Ramos (cell line): ENCODE data around the gene GMPPA.

Experiments
- in situ Hi-C: fragments of 300-500 bp; cut with MboI; formaldehyde crosslinking; loops from one replicate; pipeline ENCODE4 v1.14.3; 2022; ENCODE audit warnings: low sequenced_read_pairs; ENCODE audit not compliant: unreplicated experiment

GMPPA gene

DNA sequence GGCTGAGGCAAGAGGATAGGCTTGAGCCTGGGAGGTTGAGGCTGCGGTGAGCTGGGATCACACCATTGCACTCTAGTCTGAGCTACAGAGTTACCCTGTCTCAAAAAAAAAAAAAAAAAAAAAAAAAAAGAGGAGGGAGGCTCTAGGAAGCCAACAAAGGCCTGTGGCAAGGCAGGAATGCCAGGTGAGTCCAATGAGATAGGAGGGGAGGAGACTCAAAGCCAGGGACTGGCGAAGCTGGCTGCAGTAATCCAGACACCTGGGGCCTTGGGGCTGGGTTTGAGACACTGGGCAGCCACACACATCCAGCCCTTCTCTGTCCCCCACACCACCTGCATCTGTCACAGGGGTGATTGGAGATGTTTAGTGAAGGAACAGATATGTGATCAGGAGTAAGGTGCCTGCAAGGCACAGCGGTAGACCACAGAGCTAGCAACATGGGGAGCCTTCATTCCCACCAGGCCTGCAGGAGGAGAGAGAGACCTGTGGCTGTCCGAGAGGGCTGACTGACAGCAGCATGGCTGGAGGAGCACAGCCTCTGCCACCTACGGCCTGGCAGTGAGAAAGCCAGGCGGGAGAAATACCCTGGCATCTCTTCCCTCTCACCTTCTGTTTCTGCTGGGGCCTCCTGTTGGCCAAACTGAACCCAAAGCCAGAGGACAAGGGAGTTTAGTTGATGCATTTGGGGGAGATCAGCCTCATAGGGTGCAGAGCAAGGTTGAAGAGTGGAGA, 35.4 kb downstream of the GMPPA start:
- in situ Hi-C loops = loop anchor here (5.0 to 10.0 kb wide), 2 partner anchors 108 to 129 kb away; no protein-coding TSS in a partner anchor

DNA sequence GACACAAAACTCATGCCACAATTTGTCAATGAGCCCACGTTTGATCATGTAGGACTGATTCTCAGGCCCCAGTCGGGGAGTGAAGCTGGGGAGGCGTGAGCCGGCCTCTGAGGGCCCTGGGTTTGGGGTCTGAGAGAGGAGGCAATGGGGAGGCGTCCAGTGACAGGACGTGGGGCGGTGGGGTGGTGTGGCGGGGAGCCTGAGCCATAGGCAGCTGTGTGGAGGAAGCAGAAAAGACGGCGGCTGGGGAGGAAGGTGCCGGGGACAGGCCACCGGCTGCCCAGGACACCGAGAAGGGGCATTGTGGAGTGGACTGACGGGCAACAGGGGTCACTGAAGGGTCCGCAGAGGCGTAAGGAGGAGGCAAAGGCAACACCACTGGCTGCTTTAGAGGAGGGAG, 37.7 kb downstream of the GMPPA start:
- in situ Hi-C loops = loop anchor here (10.0 kb wide), 1 partner anchor 132 kb away; no protein-coding TSS in a partner anchor

DNA sequence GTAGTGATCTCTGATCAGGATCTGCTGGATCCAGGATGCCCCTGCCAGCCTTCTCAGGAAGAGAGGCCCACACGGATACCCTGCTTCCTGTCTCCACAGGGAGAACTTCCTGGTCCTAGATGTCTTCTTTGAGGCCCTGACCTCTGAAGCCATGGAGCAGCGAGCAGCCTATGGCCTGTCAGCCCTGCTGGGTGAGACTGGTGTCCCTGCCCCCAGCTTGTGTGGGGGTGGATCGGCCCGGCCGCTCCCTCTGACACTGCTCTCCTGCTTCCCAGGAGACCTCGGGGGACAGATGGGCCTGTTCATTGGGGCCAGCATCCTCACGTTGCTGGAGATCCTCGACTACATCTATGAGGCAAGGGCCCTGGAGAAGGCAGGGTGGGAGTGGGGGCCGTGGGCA, 38.3 kb downstream of the GMPPA start:
- in situ Hi-C loops = loop anchor here (10.0 kb wide), 1 partner anchor 132 kb away; no protein-coding TSS in a partner anchor

DNA sequence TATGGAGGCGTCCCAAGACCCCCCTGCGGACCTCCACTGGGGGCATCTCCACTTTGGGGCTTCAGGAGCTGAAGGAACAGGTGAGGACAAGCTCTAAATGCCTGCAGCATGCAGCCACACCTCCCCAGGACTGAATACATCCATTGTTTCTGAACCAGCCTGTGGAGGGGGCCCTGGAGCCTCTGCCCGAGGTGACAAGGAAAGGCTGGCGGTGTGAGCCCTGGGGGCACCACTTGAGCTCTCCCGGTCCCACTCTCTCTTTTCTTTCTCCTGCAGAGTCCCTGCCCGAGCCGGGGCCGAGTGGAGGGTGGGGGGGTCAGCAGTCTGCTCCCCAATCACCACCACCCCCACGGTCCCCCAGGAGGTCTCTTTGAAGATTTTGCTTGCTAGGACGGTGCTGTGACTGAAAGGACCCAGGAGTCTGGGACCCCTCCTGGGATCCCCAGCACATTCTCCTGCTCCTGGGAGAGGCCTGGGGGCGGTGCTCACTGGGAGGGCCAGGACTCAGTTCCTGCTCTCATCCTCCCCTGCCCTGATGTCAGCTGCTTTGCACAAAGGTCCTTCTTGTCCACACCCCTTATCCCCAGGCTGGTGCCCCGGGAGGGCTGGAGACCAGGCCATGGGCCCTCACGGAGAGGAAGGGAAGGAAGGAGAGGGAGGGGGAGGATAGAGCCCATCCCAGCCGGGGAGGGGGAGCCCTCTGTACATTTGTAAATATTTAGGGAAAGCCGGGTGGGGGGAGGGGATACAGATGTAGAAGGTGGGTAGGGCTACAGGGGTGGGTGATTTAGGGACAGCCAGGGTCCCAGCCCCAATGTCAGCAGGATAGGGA, 39.2 kb downstream of the GMPPA start:
- in situ Hi-C loops = loop anchor here (10.0 kb wide), 1 partner anchor 133 kb away; no protein-coding TSS in a partner anchor

DNA sequence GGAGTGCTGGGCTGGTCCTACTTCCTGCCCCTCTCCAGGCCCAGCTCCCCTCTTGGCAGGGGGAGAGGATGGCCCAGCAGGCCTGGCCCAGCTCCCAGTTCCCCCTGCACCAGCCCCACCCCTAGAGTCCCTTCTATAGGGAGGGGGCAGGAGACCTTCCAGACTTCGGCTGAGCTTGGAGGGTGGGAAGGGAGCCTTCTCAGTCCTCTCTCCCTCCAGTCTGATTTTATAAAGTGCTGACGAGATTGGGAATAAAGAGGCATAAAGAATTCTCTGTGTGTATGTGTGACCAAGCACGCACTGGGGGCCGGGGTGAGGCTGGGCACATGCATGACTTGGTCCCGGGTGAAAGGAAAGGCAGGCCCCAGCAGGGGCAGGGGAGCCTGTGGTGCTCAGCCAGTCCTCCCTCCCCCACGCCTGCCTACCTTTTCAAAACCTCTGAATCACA, 39.8 kb downstream of the GMPPA start:
- in situ Hi-C loops = loop anchor here (10.0 kb wide), 1 partner anchor 134 kb away; no protein-coding TSS in a partner anchor

DNA sequence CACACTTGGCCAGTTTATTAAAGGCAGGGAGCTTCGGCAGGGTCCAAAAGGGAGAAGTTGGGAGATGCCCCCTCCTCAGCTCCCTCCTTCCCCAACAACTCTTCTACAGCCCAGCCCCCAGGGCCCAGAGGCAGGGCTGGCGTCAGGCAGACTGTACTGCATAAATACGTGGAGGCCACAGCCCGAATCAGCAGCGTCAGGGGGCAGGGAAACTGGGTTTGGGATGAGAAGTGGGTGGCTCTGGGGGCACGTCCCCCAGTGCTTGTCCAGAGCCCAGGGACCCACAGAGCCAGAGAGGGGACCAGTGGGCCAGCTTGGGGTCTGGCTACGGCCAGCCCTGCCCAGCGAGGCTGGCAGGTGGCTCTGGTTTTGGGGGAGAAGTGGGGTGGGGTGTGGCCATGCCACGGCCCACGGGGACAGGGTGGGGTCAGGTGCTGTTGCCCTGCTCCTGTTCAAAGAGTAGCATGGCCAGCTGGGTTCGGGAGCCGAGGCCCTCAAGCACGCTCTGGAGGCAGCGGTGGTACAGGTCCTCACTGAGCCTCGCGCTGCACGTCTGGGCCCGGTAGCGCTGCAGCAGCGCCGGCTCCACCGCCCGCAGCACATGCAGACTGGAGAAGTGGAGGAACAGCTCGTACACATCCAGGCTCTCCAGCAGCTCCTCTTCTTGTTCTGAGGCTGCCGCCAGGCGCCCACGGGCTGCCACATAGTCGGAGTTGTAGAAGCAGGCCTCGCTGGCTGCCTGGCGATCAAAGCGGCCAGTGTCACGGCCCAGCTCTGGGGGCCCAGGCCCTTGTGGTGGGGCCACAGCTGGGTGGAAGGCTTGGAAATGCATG, 40.5 kb downstream of the GMPPA start:
- in situ Hi-C loops = loop anchor here (10.0 kb wide), 1 partner anchor 134 kb away; no protein-coding TSS in a partner anchor

DNA sequence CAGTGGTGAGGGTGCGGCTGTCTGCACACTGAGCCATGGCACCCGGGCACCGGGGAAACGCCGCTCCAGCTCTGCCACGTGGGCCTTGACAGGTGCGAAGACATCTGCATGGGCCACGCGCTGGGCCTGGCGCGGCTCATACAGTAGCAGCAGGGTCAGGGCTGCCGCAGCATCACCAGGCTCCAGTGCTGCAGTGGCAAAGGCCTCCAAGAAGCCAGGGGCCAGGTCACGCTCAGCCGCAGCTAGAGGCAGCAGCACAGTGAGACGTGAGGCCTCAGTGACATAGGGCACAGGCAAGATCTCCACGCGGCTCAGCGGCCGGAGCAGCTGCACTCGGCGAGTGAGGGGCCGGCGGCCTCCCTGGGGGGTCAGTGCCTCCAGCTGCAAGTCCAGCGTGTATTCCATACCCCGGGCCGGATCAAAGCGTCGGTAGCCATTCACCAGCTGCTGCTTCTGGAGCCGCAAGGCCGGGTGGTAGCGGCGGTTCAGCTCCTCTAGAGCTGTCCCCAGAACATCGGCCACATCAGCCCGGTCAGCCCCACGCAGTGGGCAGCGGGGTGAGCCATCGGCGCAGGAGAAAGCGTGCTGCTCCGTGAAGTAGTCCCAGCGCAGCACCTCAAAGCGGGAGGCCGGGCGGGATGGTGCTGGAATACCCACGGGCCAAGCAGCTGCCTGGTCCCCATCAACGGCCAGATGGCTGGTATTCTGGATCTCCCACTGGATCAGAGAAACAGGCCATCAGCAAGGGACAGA, 41.4 kb downstream of the GMPPA start:
- in situ Hi-C loops = loop anchor here (10.0 kb wide), 1 partner anchor 135 kb away; no protein-coding TSS in a partner anchor

DNA sequence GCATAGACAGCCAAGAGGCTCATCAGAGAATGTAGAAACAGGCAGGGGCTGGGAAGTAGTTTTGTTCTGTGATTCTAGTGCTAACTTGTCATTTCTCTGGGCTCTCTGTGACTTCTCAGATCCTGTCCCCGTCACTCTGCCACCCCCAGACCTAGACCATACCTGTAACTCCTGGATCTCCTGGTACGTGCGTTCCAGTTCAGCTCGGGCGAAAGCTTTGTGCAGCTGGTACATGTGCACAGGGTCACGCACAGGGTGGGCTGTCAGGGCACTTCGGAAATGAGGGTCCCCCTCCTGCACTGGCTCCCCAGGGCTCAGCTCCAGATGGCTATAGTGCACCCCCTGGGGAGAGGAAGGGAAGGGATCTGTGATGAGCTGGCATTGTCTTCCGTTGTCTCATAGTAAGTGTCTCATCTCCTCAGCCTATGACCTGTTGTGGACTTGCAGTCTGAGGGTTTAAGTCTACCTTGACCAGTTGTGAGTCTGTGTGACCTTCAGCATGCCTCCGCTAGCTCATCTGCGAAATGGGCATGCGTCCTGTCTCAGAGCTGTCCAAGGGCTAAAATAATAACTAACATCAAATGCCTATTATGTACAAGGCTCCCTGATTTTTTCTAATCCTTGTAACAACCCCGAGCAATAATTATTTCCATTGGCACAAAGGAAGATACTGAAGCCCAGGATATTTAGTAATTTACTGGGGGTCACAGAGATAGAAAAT, 42.3 kb downstream of the GMPPA start:
- in situ Hi-C loops = no loop called here

DNA sequence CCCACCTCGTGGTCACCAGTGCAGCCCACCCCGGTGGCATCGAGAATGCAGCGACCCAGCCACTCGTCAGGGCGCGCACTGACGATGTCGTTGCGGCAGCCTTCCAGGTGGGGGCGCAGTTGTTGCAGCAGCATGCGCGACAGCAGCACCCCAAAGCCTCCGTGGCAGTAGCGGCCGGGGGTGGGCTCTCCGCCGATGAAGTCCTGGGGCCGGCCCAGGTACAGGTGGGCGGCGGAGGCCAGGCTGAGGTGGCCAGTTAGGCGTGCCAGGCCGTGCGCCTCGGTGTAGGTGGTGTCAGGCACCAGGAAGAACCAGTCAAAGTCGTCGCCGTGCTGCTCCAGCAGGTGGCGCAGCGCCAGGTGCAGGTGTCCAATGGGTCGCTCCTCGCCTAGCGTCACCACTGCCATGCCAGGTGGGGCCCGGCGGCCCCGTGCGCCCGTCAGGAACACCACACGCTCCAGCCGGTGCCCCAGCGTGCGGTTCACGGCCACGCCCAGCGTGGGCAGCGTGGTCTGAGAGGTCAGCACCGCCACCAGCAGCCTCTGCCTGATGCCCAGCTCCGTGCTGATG, 43.0 kb downstream of the GMPPA start:
- in situ Hi-C loops = no loop called here

DNA sequence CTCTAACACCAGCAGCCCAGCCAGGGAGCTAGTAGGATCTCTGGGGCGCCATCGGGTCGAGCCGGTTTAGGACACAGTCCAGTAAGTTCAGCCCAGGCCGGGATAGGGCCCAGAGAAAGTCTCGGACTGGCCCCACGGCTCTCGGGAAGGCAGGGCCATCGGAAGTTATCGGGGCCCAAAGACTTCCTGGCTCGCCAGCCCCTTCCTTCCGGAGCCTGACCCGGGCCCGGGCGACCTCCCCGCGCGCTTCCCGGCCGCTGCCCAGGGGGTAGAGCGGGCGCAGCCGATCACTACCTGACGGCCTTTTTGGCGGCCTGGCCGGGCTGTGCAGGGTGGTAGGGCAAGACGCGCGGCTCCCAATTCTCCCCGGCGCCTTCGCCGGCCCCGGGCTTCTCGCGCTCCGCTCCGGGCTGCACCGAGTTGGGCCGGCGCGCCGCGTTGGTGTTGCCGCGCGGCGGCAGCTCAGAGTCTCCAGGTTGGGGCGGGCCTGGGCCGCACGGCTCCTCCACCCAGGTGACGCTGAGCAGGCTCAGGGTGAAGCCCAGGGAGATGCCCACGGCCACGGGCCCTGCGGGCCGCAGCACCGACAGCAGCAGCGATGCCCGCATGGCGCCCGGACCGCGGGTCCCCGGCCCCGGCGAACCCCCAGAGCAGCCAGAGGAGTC, 44.4 kb downstream of the GMPPA start:
- in situ Hi-C loops = no loop called here

DNA sequence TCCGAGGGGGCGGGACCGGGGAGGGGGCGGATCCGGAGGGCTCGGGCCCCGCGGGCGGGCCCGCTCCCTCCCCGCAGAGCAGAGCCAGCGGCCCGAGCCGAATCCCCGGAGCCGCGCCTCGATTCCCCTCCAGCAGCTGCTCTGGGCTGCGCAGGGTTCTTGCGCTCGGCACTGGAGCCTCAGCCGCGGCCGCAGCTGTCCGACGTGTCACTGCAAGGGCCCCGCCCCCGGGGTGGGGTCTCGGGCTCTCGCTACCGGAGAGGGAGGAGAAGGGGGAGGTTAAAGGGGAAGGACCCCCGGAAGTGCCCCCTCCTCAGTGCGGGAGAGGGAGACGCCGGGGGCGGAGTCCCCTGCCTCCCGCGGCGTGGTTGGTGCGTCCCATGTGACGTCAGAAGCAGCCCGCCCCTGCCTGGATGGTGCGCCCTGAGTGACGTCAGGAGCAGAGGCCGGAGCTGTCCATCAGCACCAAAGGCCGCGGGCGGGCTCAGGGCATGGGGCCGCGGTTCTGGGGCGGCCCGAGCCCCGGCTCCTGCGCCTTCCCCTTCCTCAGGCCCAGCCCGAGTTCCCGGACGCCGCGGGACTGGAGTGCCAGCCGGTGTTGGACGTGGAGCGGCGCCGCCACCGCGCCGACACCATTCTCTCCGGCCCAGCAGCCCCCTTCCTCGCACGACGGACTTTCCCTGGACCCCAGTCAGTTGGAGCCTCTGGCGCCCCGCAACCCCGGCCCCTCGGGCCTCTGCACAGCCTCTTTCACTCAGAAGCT, 45.1 kb downstream of the GMPPA start, which contains the start of the genes CHPF and TMEM198:
Gene CHPF (minus strand): TSS at position 214 of the 763 bp plus-strand sequence. CDS start 271 bp downstream, outside the sequence.
Gene TMEM198 (plus strand): TSS at position 433 of the 763 bp plus-strand sequence. CDS start 700 bp downstream, outside the sequence.
- in situ Hi-C loops = no loop called here

DNA sequence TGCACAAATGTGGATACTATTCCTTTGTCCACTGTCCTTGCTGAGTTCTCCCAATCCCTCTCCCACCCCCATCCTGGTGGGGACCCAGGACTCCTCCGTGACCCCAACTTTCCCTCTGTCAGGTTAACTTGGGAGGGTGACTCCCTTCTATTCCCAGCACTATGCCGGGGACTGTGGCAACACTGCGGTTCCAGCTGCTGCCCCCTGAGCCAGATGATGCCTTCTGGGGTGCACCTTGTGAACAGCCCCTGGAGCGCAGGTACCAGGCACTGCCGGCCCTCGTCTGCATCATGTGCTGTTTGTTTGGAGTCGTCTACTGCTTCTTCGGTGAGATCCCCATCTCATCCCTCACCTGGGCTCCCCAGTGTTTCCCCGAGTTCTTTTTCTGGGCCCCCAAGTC, 45.9 kb downstream of the GMPPA start:
- in situ Hi-C loops = no loop called here

DNA sequence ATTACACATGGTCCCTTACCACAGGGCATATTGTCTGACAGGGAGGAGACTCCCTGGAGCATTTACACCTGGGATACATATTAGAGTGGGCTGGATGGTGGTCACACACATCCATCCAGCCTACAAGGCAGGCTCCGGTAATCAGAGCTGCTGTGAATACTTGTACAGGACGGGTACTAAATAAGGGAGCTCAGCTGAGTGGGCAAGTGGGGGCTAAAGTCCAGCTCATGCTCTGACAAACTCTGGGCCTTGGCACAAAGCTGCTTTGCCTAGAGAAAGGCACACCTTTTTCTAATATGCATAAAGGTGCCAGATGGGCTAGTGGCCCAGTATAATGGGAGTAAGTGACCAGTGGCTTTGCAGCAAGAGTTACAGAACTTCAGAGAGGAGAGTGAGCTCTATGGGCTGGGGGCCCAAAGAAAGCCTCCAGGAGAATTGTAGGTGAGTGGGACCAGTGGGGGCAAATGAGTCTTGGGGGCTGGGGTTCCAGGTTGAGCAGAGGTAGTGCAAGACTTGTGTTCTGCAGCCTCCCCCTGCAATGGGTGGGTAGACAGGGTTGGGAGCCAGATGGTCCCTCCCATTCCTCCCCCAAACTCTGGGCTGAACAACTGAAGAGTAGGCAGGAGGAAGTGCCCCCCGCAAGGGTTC, 46.7 kb downstream of the GMPPA start:
- in situ Hi-C loops = no loop called here

DNA sequence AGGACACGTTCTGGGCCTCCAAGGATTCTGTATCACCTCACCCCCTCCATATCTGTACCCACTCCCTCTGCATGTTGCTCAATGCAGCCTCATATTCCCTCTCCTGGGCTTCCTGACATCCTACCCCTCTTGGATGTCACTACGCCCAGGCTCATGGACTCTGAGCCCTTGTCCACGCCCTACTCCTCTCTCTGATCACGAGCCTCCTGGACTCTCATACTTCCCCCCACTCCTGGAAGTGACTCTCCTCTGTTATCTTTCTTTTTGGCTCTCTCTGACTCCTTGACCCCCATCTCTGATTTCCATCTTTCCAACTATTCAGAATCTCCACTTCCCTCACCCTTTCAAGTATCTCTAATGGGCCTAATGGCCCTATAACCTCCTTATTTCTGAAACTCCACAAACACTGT, 47.3 kb downstream of the GMPPA start:
- in situ Hi-C loops = no loop called here

DNA sequence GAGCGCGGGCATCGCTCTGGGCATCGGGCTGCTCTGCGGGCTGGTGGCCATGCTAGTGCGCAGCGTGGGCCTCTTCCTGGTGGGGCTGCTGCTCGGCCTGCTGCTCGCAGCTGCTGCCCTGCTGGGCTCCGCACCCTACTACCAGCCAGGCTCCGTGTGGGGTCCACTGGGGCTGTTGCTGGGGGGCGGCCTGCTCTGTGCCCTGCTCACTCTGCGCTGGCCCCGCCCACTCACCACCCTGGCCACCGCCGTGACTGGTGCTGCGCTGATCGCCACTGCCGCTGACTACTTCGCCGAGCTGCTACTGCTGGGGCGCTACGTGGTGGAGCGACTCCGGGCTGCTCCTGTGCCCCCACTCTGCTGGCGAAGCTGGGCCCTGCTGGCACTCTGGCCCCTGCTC, 48.9 kb downstream of the GMPPA start:
- in situ Hi-C loops = no loop called here

DNA sequence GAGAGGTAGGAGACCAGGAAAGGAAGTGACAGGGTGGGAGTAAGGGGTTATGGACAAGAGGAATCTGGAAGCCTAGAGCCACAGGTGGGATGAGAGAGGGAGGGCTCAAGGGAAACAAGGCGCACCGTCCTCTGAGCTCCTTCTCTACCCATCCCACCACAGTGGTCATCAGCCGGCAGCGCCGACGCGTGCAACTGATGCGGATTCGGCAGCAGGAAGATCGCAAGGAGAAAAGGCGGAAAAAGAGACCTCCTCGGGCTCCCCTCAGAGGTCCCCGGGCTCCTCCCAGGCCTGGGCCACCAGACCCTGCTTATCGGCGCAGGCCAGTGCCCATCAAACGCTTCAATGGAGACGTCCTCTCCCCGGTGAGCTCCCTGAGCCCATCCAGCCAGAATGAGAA, 50.3 kb downstream of the GMPPA start:
- in situ Hi-C loops = no loop called here
